Measurements from ENCODE around the gene NPSR1.
"Not testable (repeated sequence)": the region's sequence is repeated elsewhere in the genome, so short reads cannot be mapped to it uniquely, and the experiment has no call there.

Gene NPSR1

GRCh38 chr7:34657632-34658268 is at the start of gene NPSR1:
TSS of gene NPSR1 (plus strand) at chr7:34658218. CDS start at chr7:34658413, 195 bp downstream.
- Histone ChIP-seq H3K27ac (ENCODE audit: low read length) (no peak within 1 kb of the TSS), H3K27me3 (ENCODE audit: low read depth, low read length) (no peaks in the 10 kb centered on the region), H3K9me3 (ENCODE audit: control insufficient read depth in 1 of 2, low read length in 2 of 2) (no peaks in the 10 kb centered on the region), H3K36me3 (ENCODE audit: control insufficient read depth in 1 of 2, insufficient read depth in 2 of 2, low read length in 2 of 2) (no peaks in the 10 kb centered on the region), H3K4me3 (ENCODE audit: low read depth in 1 of 2, low read length in 2 of 2) (no peak within 1 kb of the TSS), H3K4me1 (ENCODE audit: control insufficient read depth in 1 of 2, insufficient read depth in 2 of 2, low read length in 2 of 2) (no peaks in the 10 kb centered on the region)

- no peak overlapping the region for H3K27ac ChIP-seq (ENCODE audit: low read length)
- H3K4me1 ChIP-seq (ENCODE audit: control insufficient read depth in 1 of 2, insufficient read depth in 2 of 2, low read length in 2 of 2), result no peaks in the 10 kb centered on the region
- H3K36me3 ChIP-seq (ENCODE audit: control insufficient read depth in 1 of 2, insufficient read depth in 2 of 2, low read length in 2 of 2), result no peaks in the 10 kb centered on the region
- no peaks in the 10 kb centered on the region for H3K9me3 ChIP-seq (ENCODE audit: control insufficient read depth in 1 of 2, low read length in 2 of 2)
- no peak overlapping the region for H3K4me3 ChIP-seq (ENCODE audit: low read depth in 1 of 2, low read length in 2 of 2)
- no peaks in the 10 kb centered on the region for H3K27me3 ChIP-seq (ENCODE audit: low read depth, low read length)
Measured at GRCh38 chr7:34612661-34613060, 45.4 kb upstream of the NPSR1 start.

GRCh38 chr7:34620425-34620824 is 37.6 kb upstream of the NPSR1 start:
- no peak overlapping the region for H3K27ac ChIP-seq (ENCODE audit: low read length)
- H3K27me3 ChIP-seq (ENCODE audit: low read depth, low read length), result no peaks in the 10 kb centered on the region
- H3K4me3 ChIP-seq (ENCODE audit: low read depth in 1 of 2, low read length in 2 of 2), result no peak overlapping the region
- H3K4me1 ChIP-seq (ENCODE audit: control insufficient read depth in 1 of 2, insufficient read depth in 2 of 2, low read length in 2 of 2), result no peaks in the 10 kb centered on the region
- H3K36me3 ChIP-seq (ENCODE audit: control insufficient read depth in 1 of 2, insufficient read depth in 2 of 2, low read length in 2 of 2), result no peaks in the 10 kb centered on the region
- no peaks in the 10 kb centered on the region for H3K9me3 ChIP-seq (ENCODE audit: control insufficient read depth in 1 of 2, low read length in 2 of 2)

DNA sequence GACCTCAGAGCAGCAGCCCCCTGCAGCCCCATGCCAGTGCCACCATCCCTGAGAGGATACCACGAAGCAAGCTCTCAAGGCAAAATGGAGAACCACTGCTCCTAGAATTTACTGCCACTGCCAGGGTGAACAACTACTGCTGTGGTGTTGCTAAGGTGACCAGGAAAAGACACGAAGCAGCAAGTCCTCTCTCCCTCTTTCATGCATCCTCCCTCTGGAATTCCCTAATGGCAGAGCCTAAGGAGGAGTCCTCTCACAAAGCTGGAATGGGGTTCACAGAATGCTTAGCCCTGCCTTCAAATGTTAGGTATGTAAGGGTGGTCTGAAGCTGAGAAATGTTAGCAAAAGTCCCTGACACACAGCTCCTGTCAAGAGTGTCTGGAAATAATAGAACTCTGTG is 35.8 kb upstream of the NPSR1 start:
- Histone ChIP-seq H3K4me3 (ENCODE audit: low read depth in 1 of 2, low read length in 2 of 2) (no peak overlapping the region), H3K4me1 (ENCODE audit: control insufficient read depth in 1 of 2, insufficient read depth in 2 of 2, low read length in 2 of 2) (no peaks in the 10 kb centered on the region), H3K27me3 (ENCODE audit: low read depth, low read length) (no peaks in the 10 kb centered on the region), H3K9me3 (ENCODE audit: control insufficient read depth in 1 of 2, low read length in 2 of 2) (no peaks in the 10 kb centered on the region), H3K27ac (ENCODE audit: low read length) (no peak overlapping the region), H3K36me3 (ENCODE audit: control insufficient read depth in 1 of 2, insufficient read depth in 2 of 2, low read length in 2 of 2) (no peaks in the 10 kb centered on the region)

DNA sequence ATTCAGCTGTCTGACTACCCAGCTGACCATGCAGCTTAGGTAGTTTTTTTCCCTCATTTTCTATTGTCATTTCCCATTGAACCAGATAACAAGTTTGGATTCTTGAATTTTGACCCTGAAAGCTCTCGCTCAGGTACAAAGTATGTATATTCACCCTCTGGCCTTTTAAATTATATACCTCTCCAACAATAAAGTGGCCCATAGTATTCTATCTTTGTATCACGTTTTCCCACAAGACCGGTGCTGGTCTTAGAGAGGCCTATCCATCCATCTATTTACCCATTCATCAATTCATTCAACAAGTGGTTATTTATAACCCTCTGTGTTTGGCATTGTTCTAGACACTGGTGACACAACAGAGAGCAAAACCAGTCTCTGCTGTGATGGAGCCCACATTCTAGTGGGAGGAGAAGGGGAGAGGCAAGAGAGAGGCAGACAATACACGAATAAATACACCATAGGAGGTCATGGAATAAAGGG is 35.2 kb upstream of the NPSR1 start:
- Histone ChIP-seq H3K4me1 (ENCODE audit: control insufficient read depth in 1 of 2, insufficient read depth in 2 of 2, low read length in 2 of 2) (no peaks in the 10 kb centered on the region), H3K4me3 (ENCODE audit: low read depth in 1 of 2, low read length in 2 of 2) (no peak overlapping the region), H3K27me3 (ENCODE audit: low read depth, low read length) (no peaks in the 10 kb centered on the region), H3K9me3 (ENCODE audit: control insufficient read depth in 1 of 2, low read length in 2 of 2) (no peaks in the 10 kb centered on the region), H3K36me3 (ENCODE audit: control insufficient read depth in 1 of 2, insufficient read depth in 2 of 2, low read length in 2 of 2) (no peaks in the 10 kb centered on the region), H3K27ac (ENCODE audit: low read length) (no peak overlapping the region)

- not testable (repeated sequence) for H3K9me3 ChIP-seq (ENCODE audit: control insufficient read depth in 1 of 2, low read length in 2 of 2); H3K4me3 ChIP-seq (ENCODE audit: low read depth in 1 of 2, low read length in 2 of 2); H3K36me3 ChIP-seq (ENCODE audit: control insufficient read depth in 1 of 2, insufficient read depth in 2 of 2, low read length in 2 of 2); H3K4me1 ChIP-seq (ENCODE audit: control insufficient read depth in 1 of 2, insufficient read depth in 2 of 2, low read length in 2 of 2); H3K27me3 ChIP-seq (ENCODE audit: low read depth, low read length); H3K27ac ChIP-seq (ENCODE audit: low read length)
Measured at GRCh38 chr7:34628618-34629017, 29.4 kb upstream of the NPSR1 start.

- Histone ChIP-seq H3K4me3 (ENCODE audit: low read depth in 1 of 2, low read length in 2 of 2) (no peak overlapping the region), H3K27me3 (ENCODE audit: low read depth, low read length) (no peaks in the 10 kb centered on the region), H3K27ac (ENCODE audit: low read length) (no peak overlapping the region), H3K4me1 (ENCODE audit: control insufficient read depth in 1 of 2, insufficient read depth in 2 of 2, low read length in 2 of 2) (no peaks in the 10 kb centered on the region), H3K36me3 (ENCODE audit: control insufficient read depth in 1 of 2, insufficient read depth in 2 of 2, low read length in 2 of 2) (no peaks in the 10 kb centered on the region), H3K9me3 (ENCODE audit: control insufficient read depth in 1 of 2, low read length in 2 of 2) (no peaks in the 10 kb centered on the region)
Measured at GRCh38 chr7:34652809-34653208, 5.2 kb upstream of the NPSR1 start.

GRCh38 chr7:34653787-34654186 is 4.2 kb upstream of the NPSR1 start:
- no peaks in the 10 kb centered on the region for H3K36me3 ChIP-seq (ENCODE audit: control insufficient read depth in 1 of 2, insufficient read depth in 2 of 2, low read length in 2 of 2)
- H3K4me3 ChIP-seq (ENCODE audit: low read depth in 1 of 2, low read length in 2 of 2), result no peak overlapping the region
- H3K27ac ChIP-seq (ENCODE audit: low read length), result no peak overlapping the region
- no peaks in the 10 kb centered on the region for H3K9me3 ChIP-seq (ENCODE audit: control insufficient read depth in 1 of 2, low read length in 2 of 2)
- no peaks in the 10 kb centered on the region for H3K27me3 ChIP-seq (ENCODE audit: low read depth, low read length)
- H3K4me1 ChIP-seq (ENCODE audit: control insufficient read depth in 1 of 2, insufficient read depth in 2 of 2, low read length in 2 of 2), result no peaks in the 10 kb centered on the region

DNA sequence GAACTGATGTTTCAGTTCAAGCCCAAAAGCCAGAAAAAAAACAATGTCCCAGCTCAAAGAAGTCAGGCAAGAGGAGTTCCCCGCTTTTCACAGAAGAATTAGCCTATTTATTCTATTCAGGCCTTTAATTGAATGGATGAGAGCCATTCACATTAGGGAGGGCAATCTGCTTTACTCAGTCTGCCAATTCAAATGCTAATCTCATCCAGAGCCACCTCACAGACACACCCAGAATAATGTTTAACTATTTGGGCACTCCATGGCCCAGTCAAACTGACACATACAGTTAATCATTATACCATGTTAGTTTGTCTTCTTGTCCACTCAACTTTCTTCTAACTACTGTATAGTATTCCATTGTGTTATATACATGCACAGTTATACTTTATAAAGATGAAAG is 2.6 kb upstream of the NPSR1 start:
- Histone ChIP-seq H3K27ac (ENCODE audit: low read length) (no peak overlapping the region), H3K27me3 (ENCODE audit: low read depth, low read length) (no peaks in the 10 kb centered on the region), H3K4me1 (ENCODE audit: control insufficient read depth in 1 of 2, insufficient read depth in 2 of 2, low read length in 2 of 2) (no peaks in the 10 kb centered on the region), H3K36me3 (ENCODE audit: control insufficient read depth in 1 of 2, insufficient read depth in 2 of 2, low read length in 2 of 2) (no peaks in the 10 kb centered on the region), H3K4me3 (ENCODE audit: low read depth in 1 of 2, low read length in 2 of 2) (no peak overlapping the region), H3K9me3 (ENCODE audit: control insufficient read depth in 1 of 2, low read length in 2 of 2) (no peaks in the 10 kb centered on the region)

- H3K27me3 ChIP-seq (ENCODE audit: low read depth, low read length), result no peaks in the 10 kb centered on the region
- H3K36me3 ChIP-seq (ENCODE audit: control insufficient read depth in 1 of 2, insufficient read depth in 2 of 2, low read length in 2 of 2), result no peaks in the 10 kb centered on the region
- H3K4me1 ChIP-seq (ENCODE audit: control insufficient read depth in 1 of 2, insufficient read depth in 2 of 2, low read length in 2 of 2), result no peaks in the 10 kb centered on the region
- H3K9me3 ChIP-seq (ENCODE audit: control insufficient read depth in 1 of 2, low read length in 2 of 2), result no peaks in the 10 kb centered on the region
- H3K4me3 ChIP-seq (ENCODE audit: low read depth in 1 of 2, low read length in 2 of 2), result no peak overlapping the region
- no peak overlapping the region for H3K27ac ChIP-seq (ENCODE audit: low read length)
Measured at GRCh38 chr7:34656041-34656440, 2.0 kb upstream of the NPSR1 start.

DNA sequence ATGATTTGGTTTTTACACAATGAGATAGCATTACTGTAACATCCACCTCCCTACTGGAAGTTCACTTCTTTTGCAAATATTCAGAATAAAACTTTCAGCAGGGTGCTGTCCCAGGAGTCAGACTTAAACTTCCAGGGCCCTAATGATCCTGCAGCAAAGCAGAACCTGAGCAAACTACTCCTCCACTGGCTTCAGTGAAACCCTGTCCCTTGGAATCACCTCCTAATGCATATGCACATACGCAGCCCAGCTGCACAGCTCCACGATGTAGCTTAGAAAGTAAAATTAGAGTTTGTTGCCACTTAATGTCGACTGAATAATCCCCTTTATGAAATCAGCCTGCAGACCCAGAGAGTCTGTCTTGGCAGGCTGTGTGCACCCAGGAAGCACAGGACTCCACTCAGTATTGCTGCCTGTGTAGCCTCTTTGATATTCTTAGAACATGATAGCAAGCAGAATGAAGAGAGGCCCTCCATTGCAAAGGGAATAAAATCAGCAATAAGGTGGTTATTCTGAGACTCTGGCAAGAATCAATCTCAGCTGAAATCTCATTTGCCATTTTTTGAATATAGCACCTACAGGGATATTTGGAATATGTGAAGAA is 1.6 kb downstream of the NPSR1 start:
- H3K27ac ChIP-seq (ENCODE audit: low read length), result no peak overlapping the region
- H3K36me3 ChIP-seq (ENCODE audit: control insufficient read depth in 1 of 2, insufficient read depth in 2 of 2, low read length in 2 of 2), result no peaks in the 10 kb centered on the region
- no peak overlapping the region for H3K4me3 ChIP-seq (ENCODE audit: low read depth in 1 of 2, low read length in 2 of 2)
- H3K4me1 ChIP-seq (ENCODE audit: control insufficient read depth in 1 of 2, insufficient read depth in 2 of 2, low read length in 2 of 2), result no peaks in the 10 kb centered on the region
- no peaks in the 10 kb centered on the region for H3K27me3 ChIP-seq (ENCODE audit: low read depth, low read length)
- no peaks in the 10 kb centered on the region for H3K9me3 ChIP-seq (ENCODE audit: control insufficient read depth in 1 of 2, low read length in 2 of 2)
